Spleen (tissue), 11 donors: Measurements from ENCODE around the gene SLC36A3. TPM values are rescaled to one million over a fixed set of nuclear protein-coding genes. Genes with fewer than 3 reads are reported as not detected.
"Not testable (repeated sequence)": the region's sequence is repeated elsewhere in the genome, so short reads cannot be mapped to it uniquely, and the experiment has no call there.

Experiments
- DNase-seq: peaks from one replicate; pipeline ENCODE4 v3.0.0-alpha.2; 2020
- H3K27ac ChIP-seq, 8 donors: fragments of 200-600 bp; sonication (generic) in 7 of 8; 1 replicate in 4 of 8; 2 replicates in 4 of 8; pipeline versions ENCODE4 v1.5.0 to v1.8.0; 2016 to 2021; ENCODE audit warnings: inconsistent platforms in 4 of 8, mild to moderate bottlenecking in 4 of 8, moderate library complexity in 1 of 8
- H3K27me3 ChIP-seq, 7 donors: fragments of 200-600 bp; sonication (generic) in 6 of 7; replicated peaks in 1 of 7; 1 replicate in 4 of 7; 2 replicates in 3 of 7; pipeline versions ENCODE4 v1.5.0 to v1.8.0; 2016 to 2021; ENCODE audit warnings: inconsistent platforms in 3 of 7, mild to moderate bottlenecking in 1 of 7
- H3K36me3 ChIP-seq, 6 donors: fragments of 200-600 bp; sonication (generic) in 5 of 6; 1 replicate in 4 of 6; 2 replicates in 2 of 6; pipeline versions ENCODE4 v1.5.0 to v1.8.0; 2016 to 2021; ENCODE audit warnings: inconsistent platforms in 2 of 6
- H3K4me1 ChIP-seq, 6 donors: fragments of 200-600 bp; sonication (generic) in 5 of 6; 1 replicate in 3 of 6; 2 replicates in 3 of 6; pipeline versions ENCODE4 v1.5.0 to v1.8.0; 2016 to 2021; ENCODE audit warnings: inconsistent platforms in 3 of 6
- H3K4me3 ChIP-seq, 8 donors: fragments of 200-600 bp; sonication (generic) in 7 of 8; 1 replicate in 4 of 8; 2 replicates in 4 of 8; pipeline versions ENCODE4 v1.5.0 to v1.8.0; 2016 to 2021; ENCODE audit warnings: inconsistent platforms in 4 of 8, mild to moderate bottlenecking in 4 of 8, moderate library complexity in 2 of 8
- H3K9me3 ChIP-seq, 8 donors: fragments of 200-600 bp; sonication (generic) in 7 of 8; 1 replicate in 4 of 8; 2 replicates in 4 of 8; pipeline versions ENCODE4 v1.5.0 to v1.8.0; 2016 to 2021; ENCODE audit warnings: inconsistent platforms in 4 of 8
- POLR2A ChIP-seq, 3 donors: fragments of 450-650 bp; IDR thresholded peaks; one replicate each; pipeline ENCODE4 v1.5.1; 2017; ENCODE audit warnings: antibody characterized with exemption in 3 of 3, mild to moderate bottlenecking in 1 of 3
- POLR2AphosphoS5 ChIP-seq, 3 donors: sonication (generic); formaldehyde crosslinking; IDR thresholded peaks; one replicate each; pipeline ENCODE4 v1.5.1; 2017; ENCODE audit warnings: antibody characterized with exemption in 3 of 3
- WGBS, 5 donors: extraction: QIAGEN DNeasy Blood & Tissue Kit in 3 of 5; methylation state at CpG; one replicate each; pipeline versions ENCODE4 v1.1.5 to v1.1.7; 2013 to 2018; 5-methylcytosine and 5-hydroxymethylcytosine counted together
- intact Hi-C: fragments of 100-400 bp; cut with DNase I; formaldehyde crosslinking; loops from one replicate; pipeline ENCODE4 v1.15.0; 2023; ENCODE audit warnings: low total_unique reads
- polyA plus RNA-seq, 3 donors: library from polyadenylated mRNA; stranded (reverse); fragments of 200-250 nt; gene quantifications; one replicate each; pipeline ENCODE4 v1.2.1, GENCODE V29; 2013
- total RNA-seq, 7 donors: library from RNA; depleted of rRNA in 3 of 7; stranded (reverse); fragments of >200 nt in 3 of 7; fragmentation: NEBNext Ultra II Directional in 4 of 7; extraction: Animal tissue kit (Norgen Biotek cat#: 25700) in 4 of 7; gene quantifications; one replicate each; pipeline versions ENCODE4 v1.1.0 to v1.2.1, GENCODE V29; 2016 to 2021
- TF ChIP-seq, protein P1 (sequence below), 11 experiments: fragments of 200-600 bp in 7 of 11; fragments of 450-650 bp in 4 of 11; sonication (generic) in 4 of 11; IDR thresholded peaks in 8 of 11; conservative IDR thresholded peaks in 3 of 11; 1 replicate in 7 of 11; 2 replicates in 4 of 11; pipeline versions ENCODE4 v1.4.0 to v1.8.0; 2016 to 2021; ENCODE audit warnings: antibody characterized with exemption in 11 of 11, inconsistent platforms in 4 of 11, mild to moderate bottlenecking in 1 of 11
- donor health status: healthy with polysubstance abuse.
- donor health status: DM: no; HTN: no; CAD: no; lungs with moderate emphysema.
- donor health status: DM: no; HTN: no; CAD: no.
- donor health status: Bipolar disorder and iron deficiency.
- donor health status: healthy.
- donor health status: DM: no; HTN: no; CAD: no.
- donor health status: DM: yes; HTN: yes; CAD: no.

The SLC36A3 gene
- total and polyA plus RNA-seq, 10 donors, result not detected

- no peaks in the 10 kb centered on the region for H3K27me3 ChIP-seq
- H3K36me3 ChIP-seq, result peaks cover 0 to 54% (median 26%) of the 10 kb centered on the region in 6 donors
- H3K4me1 ChIP-seq, result peaks cover 16 to 63% (median 58%) of the 10 kb centered on the region in 6 donors
- TF ChIP-seq, protein P1, sequence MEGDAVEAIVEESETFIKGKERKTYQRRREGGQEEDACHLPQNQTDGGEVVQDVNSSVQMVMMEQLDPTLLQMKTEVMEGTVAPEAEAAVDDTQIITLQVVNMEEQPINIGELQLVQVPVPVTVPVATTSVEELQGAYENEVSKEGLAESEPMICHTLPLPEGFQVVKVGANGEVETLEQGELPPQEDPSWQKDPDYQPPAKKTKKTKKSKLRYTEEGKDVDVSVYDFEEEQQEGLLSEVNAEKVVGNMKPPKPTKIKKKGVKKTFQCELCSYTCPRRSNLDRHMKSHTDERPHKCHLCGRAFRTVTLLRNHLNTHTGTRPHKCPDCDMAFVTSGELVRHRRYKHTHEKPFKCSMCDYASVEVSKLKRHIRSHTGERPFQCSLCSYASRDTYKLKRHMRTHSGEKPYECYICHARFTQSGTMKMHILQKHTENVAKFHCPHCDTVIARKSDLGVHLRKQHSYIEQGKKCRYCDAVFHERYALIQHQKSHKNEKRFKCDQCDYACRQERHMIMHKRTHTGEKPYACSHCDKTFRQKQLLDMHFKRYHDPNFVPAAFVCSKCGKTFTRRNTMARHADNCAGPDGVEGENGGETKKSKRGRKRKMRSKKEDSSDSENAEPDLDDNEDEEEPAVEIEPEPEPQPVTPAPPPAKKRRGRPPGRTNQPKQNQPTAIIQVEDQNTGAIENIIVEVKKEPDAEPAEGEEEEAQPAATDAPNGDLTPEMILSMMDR (IDR thresholded peaks at IDR 0.05 in 8 of 11, conservative IDR thresholded peaks at IDR 0.05 in 3 of 11), result no peak
- TF ChIP-seq POLR2AphosphoS5 (IDR thresholded peaks at IDR 0.05) (peak in 1 of 3 donors; percentile 32), POLR2A (IDR thresholded peaks at IDR 0.05) (no peak)
- H3K4me3 ChIP-seq, result no peak overlapping the region
- H3K27ac ChIP-seq, result peak overlapping the region in 5 of 8 donors; percentile 34 to 94 (median 91)
- 62 to 96% (median 80%) methylated on average over 7 of the region's 7 CpGs for WGBS, 5 donors
- H3K9me3 ChIP-seq, result no peaks in the 10 kb centered on the region
- intact Hi-C loops, result no loop called here
- no peak for DNase-seq
Measured at GRCh38 chr5:151258201-151258611, 45.4 kb downstream of the SLC36A3 start.

DNA sequence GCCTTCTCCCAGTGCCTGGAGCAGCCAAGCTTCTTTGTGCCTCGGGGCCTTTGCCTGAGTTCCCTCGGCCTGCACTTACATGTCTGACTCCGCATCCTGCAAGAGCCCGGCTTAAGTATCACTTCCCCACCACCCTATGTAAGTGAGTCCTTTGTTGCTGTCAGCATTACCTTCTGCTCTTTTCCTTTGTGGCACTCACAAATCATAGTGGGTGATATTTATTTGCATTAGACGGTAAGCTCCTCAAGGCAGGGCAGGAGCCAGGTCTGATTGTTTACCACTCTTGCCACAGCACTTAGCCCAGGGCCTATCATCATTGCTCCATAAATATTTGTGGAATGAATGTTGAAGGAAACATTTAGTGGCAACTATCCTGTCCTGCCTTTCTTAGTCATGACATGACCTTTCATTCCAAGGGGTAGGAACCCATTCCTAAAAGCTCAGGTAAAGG is 45.8 kb downstream of the SLC36A3 start:
- TF ChIP-seq, protein P1 (IDR thresholded peaks at IDR 0.05 in 8 of 11, conservative IDR thresholded peaks at IDR 0.05 in 3 of 11), result no peak
- peak in 2 of 3 donors; percentile 73 to 83 for TF ChIP-seq POLR2AphosphoS5 (IDR thresholded peaks at IDR 0.05)
- TF ChIP-seq POLR2A (IDR thresholded peaks at IDR 0.05), result peak in 1 of 3 donors; percentile 47
- DNase-seq, result peak; percentile 81
- Histone ChIP-seq H3K4me1 (peaks cover 16 to 65% (median 59%) of the 10 kb centered on the region in 6 donors), H3K4me3 (peak overlapping the region in 1 of 8 donors; percentile 0), H3K27me3 (no peaks in the 10 kb centered on the region), H3K27ac (peak overlapping the region; percentile 6 to 94 (median 62)), H3K36me3 (peaks cover 0 to 49% (median 25%) of the 10 kb centered on the region in 6 donors), H3K9me3 (no peaks in the 10 kb centered on the region)
- intact Hi-C loops, result no loop called here
- 47 to 63% (median 59%) methylated on average over 5 of the region's 5 CpGs for WGBS, 5 donors

- peak overlapping the region in 3 of 8 donors; percentile 79 to 97 (median 84) for H3K4me3 ChIP-seq
- 76 to 89% (median 84%) methylated on average over 3 of the region's 3 CpGs for WGBS, 5 donors
- peak overlapping the region in 7 of 8 donors; percentile 3 to 94 (median 90) for H3K27ac ChIP-seq
- H3K27me3 ChIP-seq, result no peaks in the 10 kb centered on the region
- intact Hi-C loops, result no loop called here
- TF ChIP-seq POLR2AphosphoS5 (IDR thresholded peaks at IDR 0.05) (peak in 1 of 3 donors; percentile 17), POLR2A (IDR thresholded peaks at IDR 0.05) (no peak)
- TF ChIP-seq, protein P1 (IDR thresholded peaks at IDR 0.05 in 8 of 11, conservative IDR thresholded peaks at IDR 0.05 in 3 of 11), result no peak
- H3K4me1 ChIP-seq, result peaks cover 22 to 81% (median 74%) of the 10 kb centered on the region in 6 donors
- no peaks in the 10 kb centered on the region for H3K9me3 ChIP-seq
- peaks cover 0 to 29% (median 9%) of the 10 kb centered on the region in 6 donors for H3K36me3 ChIP-seq
- no peak for DNase-seq
Measured at GRCh38 chr5:151255621-151256286, 47.8 kb downstream of the SLC36A3 start.

DNA sequence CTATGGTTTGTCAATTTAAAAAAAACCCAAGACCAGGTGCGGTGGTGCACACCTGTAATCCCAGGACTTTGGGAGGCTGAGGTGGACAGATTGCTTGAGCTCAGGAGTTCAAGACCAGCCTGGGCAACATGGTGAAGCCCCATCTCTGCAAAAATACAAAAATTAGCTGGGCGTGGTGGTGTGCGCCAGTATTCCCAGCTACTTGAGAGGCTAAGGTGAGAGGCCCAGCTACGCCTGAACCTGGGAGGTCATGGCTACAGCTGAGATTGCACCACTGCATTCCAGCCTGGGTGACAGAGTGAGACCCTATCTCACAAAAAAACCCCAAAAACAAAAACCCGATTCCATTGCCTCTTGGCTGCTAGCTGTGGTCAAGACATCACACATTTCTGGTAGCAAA is 48.6 kb downstream of the SLC36A3 start:
- H3K9me3 ChIP-seq, H3K27me3 ChIP-seq, DNase-seq, intact Hi-C loops: not testable (repeated sequence)
- Histone ChIP-seq H3K27ac (peak overlapping the region in 7 of 8 donors; percentile 3 to 94 (median 90)), H3K4me3 (peak overlapping the region in 4 of 8 donors; percentile 71 to 97 (median 82)), H3K36me3 (peaks cover 0 to 21% (median 3%) of the 10 kb centered on the region in 6 donors), H3K4me1 (peaks cover 22 to 87% (median 77%) of the 10 kb centered on the region in 6 donors)
- 91 to 98% (median 94%) methylated on average over 5 of the region's 5 CpGs for WGBS, 5 donors
